Activated CD8-positive, alpha-beta T cell treated with anti-CD3 and anti-CD28 coated beads for 36 hours (primary cell): ENCODE data around the gene CHMP5. TPM values are rescaled to one million over a fixed set of nuclear protein-coding genes. Genes with fewer than 3 reads are reported as not detected.

Experiments used
- ATAC-seq: fragments of 200-7000 bp; cut with Tn5 transposase; one replicate; pipeline ENCODE4 v1.10.0; 2021; ENCODE audit warnings: mild to moderate bottlenecking, moderate library complexity
- CTCF ChIA-PET: fragments of 350-600 bp; sonication (Branson Sonifier 250); formaldehyde crosslinking; loops from one replicate; lab custom pipeline; 2021; ENCODE audit warnings: antibody characterized with exemption; lab: Charles Lee
- POLR2A ChIA-PET: fragments of 350-600 bp; sonication (Branson Sonifier 250); formaldehyde crosslinking; loops from one replicate; lab custom pipeline; 2021; ENCODE audit warnings: antibody characterized with exemption; lab: Charles Lee
- DNase-seq: peaks from one replicate; pipeline ENCODE4 v3.0.0-alpha.2; 2020
- H3K27ac Mint-ChIP-seq: one replicate; pipeline ENCODE4 v1.8.0; 2021; ENCODE audit warnings: mild to moderate bottlenecking, mixed read lengths
- H3K27me3 Mint-ChIP-seq: one replicate; pipeline ENCODE4 v1.8.0; 2021; ENCODE audit warnings: mixed read lengths
- H3K36me3 Mint-ChIP-seq: one replicate; pipeline ENCODE4 v1.8.0; 2021; ENCODE audit warnings: low read depth, mixed read lengths
- H3K4me1 Mint-ChIP-seq: one replicate; pipeline ENCODE4 v1.8.0; 2021; ENCODE audit warnings: low read depth, mixed read lengths
- H3K4me3 Mint-ChIP-seq: one replicate; pipeline ENCODE4 v1.8.0; 2021; ENCODE audit warnings: mild to moderate bottlenecking, moderate library complexity, mixed read lengths
- H3K9me3 Mint-ChIP-seq: one replicate; pipeline ENCODE4 v1.8.0; 2021; ENCODE audit warnings: mixed read lengths
- CTCF ChIP-seq: fragments of 200-600 bp; IDR thresholded peaks from one replicate; pipeline ENCODE4 v1.8.0; 2022; ENCODE audit warnings: antibody characterized with exemption, mild to moderate bottlenecking
- intact Hi-C: fragments of 100-400 bp; cut with micrococcal nuclease; formaldehyde crosslinking; loops from one replicate; pipeline ENCODE4 v1.10.0; 2022
- total RNA-seq, 2 experiments: library from RNA; stranded (reverse); gene quantifications; one replicate each; pipeline ENCODE4 v1.2.3, GENCODE V29; 2021

Gene CHMP5
- total RNA-seq, 2 experiments from 2014 or later: 64.6 to 74.2 TPM

- intact Hi-C loops: no loop called here
- Mint-ChIP-seq H3K27ac (no peak overlapping the region), H3K36me3 (peaks cover 57% of the 10 kb centered on the region), H3K27me3 (no peaks in the 10 kb centered on the region), H3K4me3 (no peak overlapping the region), H3K9me3 (no peaks in the 10 kb centered on the region), H3K4me1 (no peaks in the 10 kb centered on the region)
- no peak for TF ChIP-seq CTCF
- CTCF ChIA-PET: interaction anchor here (1.3 kb wide), 1 partner anchor 45 kb away, joined by 3 read pairs; no protein-coding TSS in a partner anchor
- ATAC-seq: no peak
- POLR2A ChIA-PET: interaction anchor here (0.8 kb wide), 1 partner anchor 16 kb away, joined by 3 read pairs; no protein-coding TSS in a partner anchor
- DNase-seq: no peak
Observed at GRCh38 chr9:33329979-33330378, 65.1 kb downstream of the CHMP5 start.

GRCh38 chr9:33331377-33331891 lies 66.6 kb downstream of the CHMP5 start:
- DNase-seq (no peak), ATAC-seq (no peak)
- no peaks in the 10 kb centered on the region for H3K4me1 Mint-ChIP-seq
- no peaks in the 10 kb centered on the region for H3K9me3 Mint-ChIP-seq
- ChIA-PET POLR2A (interaction anchor here (1.0 kb wide), 1 partner anchor 24 kb away, joined by 3 read pairs; no protein-coding TSS in a partner anchor), CTCF (interaction anchor here (1.1 to 1.3 kb wide), 2 partner anchors 43 to 44 kb away, joined by 3 read pairs; no protein-coding TSS in a partner anchor)
- no peak overlapping the region for H3K4me3 Mint-ChIP-seq
- no peak overlapping the region for H3K27ac Mint-ChIP-seq
- intact Hi-C loops: no loop called here
- TF ChIP-seq CTCF: no peak
- no peaks in the 10 kb centered on the region for H3K27me3 Mint-ChIP-seq
- H3K36me3 Mint-ChIP-seq: peaks cover 58% of the 10 kb centered on the region

Other genes starting within 250 kb of the CHMP5 start
- 100 to 1,000 TPM; 139 to 143 TPM for gene DNAJA1, start 239.8 kb upstream of the CHMP5 start, total RNA-seq
- 10 to 100 TPM; 23.8 to 23.9 TPM for gene SMU1, start 188.4 kb upstream of the CHMP5 start, total RNA-seq
- gene B4GALT1, start 97.7 kb upstream of the CHMP5 start, total RNA-seq: 10 to 100 TPM; 41.2 to 41.4 TPM
- not detected for gene SPINK4, start 24.9 kb upstream of the CHMP5 start, total RNA-seq
- gene BAG1, start 341 bp upstream of the CHMP5 start, total RNA-seq: 10 to 100 TPM; 55.6 to 61.6 TPM
- gene NFX1, start 25.5 kb downstream of the CHMP5 start, total RNA-seq: 10 to 100 TPM; 37.4 to 38.9 TPM
- gene AQP7, start 137.5 kb downstream of the CHMP5 start, total RNA-seq: not detected
- 1 to 10 TPM; 1.2 to 2.6 TPM for gene AQP3, start 182.5 kb downstream of the CHMP5 start, total RNA-seq
- gene NOL6, start 208.9 kb downstream of the CHMP5 start, total RNA-seq: 10 to 100 TPM; 45.5 to 45.9 TPM